OCI-LY3 (cell line): ENCODE measurements around the gene TNFRSF19.

ENCODE experiments used
- H2AFZ ChIP-seq: fragments of 200-600, 300-600 bp; shearing (Covaris generic); 2 replicates; pipeline ENCODE4 v1.6.0; 2014; ENCODE audit warnings: antibody characterized with exemption, low read depth, low read length
- H3K27ac ChIP-seq: fragments of 200-600, 300-600 bp; sonication (generic); 2 replicates; pipeline ENCODE4 v1.5.1; 2014; ENCODE audit warnings: mild to moderate bottlenecking, low read length, moderate library complexity, mixed read lengths
- H3K27me3 ChIP-seq: fragments of 200-600, 300-600 bp; sonication (generic); 2 replicates; pipeline ENCODE4 v1.6.1; 2014; ENCODE audit warnings: low read depth, low read length, mixed read lengths
- H3K36me3 ChIP-seq: fragments of 200-600, 300-600 bp; sonication (generic); replicated peaks from 2 replicates; pipeline ENCODE3; 2014; ENCODE audit warnings: low read depth, low read length, mixed read lengths
- H3K4me1 ChIP-seq: fragments of 300-600, 200-600 bp; sonication (generic); 2 replicates; pipeline ENCODE4 v1.6.1; 2014; ENCODE audit warnings: low read length, mixed read lengths
- H3K4me2 ChIP-seq: fragments of 200-600, 300-600 bp; sonication (generic); 2 replicates; pipeline ENCODE4 v1.6.1; 2014; ENCODE audit warnings: low read length, mixed read lengths
- H3K4me3 ChIP-seq: fragments of 300-600, 200-600 bp; sonication (generic); 2 replicates; pipeline ENCODE4 v1.5.1; 2014; ENCODE audit warnings: antibody characterized with exemption, mild to moderate bottlenecking, low read length, moderate library complexity
- H3K79me2 ChIP-seq: fragments of 300-600, 200-600 bp; shearing (Covaris generic); 2 replicates; pipeline ENCODE4 v1.6.1; 2014; ENCODE audit warnings: mild to moderate bottlenecking, low read length, mixed read lengths
- H3K9ac ChIP-seq: fragments of 300-600, 200-600 bp; shearing (Covaris generic); 2 replicates; pipeline ENCODE4 v1.6.0; 2014; ENCODE audit warnings: mild to moderate bottlenecking, low read length, moderate library complexity
- H3K9me3 ChIP-seq: fragments of 200-600, 300-600 bp; shearing (Covaris generic); 2 replicates; pipeline ENCODE4 v1.6.1; 2014; ENCODE audit warnings: low read length, mixed read lengths; ENCODE audit not compliant: insufficient read depth
- H4K20me1 ChIP-seq: fragments of 200-600, 300-600 bp; sonication (generic); 2 replicates; pipeline ENCODE4 v1.6.1; 2016; ENCODE audit warnings: low read length, mixed read lengths; ENCODE audit not compliant: insufficient read depth
- EZH2phosphoT487 ChIP-seq: fragments of 200-600 bp; shearing (Covaris generic); IDR thresholded peaks from 2 replicates; pipeline ENCODE4 v1.6.1; 2018; ENCODE audit warnings: antibody characterized with exemption, mixed run types, low read depth
- TF ChIP-seq, protein P1 (sequence below): fragments of 200-600, 300-600 bp; sonication (generic); IDR thresholded peaks from 2 replicates; pipeline ENCODE4 v1.5.1; 2014; ENCODE audit warnings: antibody characterized with exemption, low read length, low read depth

Gene TNFRSF19

DNA sequence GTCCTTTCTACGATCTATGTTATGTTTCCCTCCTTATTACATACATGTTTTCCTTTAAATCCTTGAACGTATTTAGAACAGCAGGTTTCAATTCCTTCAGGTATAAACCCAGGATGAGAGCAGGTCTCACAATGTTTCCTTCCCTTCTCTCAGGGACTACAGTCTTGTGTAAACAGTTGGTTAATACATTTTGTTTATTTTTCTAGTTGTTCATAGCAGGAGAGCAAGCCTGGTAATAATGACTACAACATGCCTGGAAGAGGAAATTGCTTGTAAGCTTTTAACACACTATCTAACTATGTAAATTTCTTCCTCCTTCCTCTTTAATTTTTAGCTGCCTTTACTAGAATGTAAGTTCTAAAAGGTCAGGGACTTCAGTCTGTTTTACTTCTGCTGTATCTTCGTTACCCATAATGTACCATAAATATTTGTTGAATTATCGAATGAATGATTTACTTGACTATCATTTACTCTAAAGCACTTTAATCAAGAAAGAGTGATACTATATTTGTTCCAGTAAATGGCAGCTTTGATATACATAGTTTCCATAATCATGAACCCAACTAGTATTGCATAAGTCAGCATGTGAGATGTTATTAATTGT lies 28.9 kb upstream of the TNFRSF19 start:
- H3K36me3 ChIP-seq: no peaks in the 10 kb centered on the region
- H3K79me2 ChIP-seq: no peaks in the 10 kb centered on the region
- H3K27me3 ChIP-seq: peaks cover 11% of the 10 kb centered on the region
- H3K4me2 ChIP-seq: no peak overlapping the region
- H3K4me3 ChIP-seq: no peak overlapping the region
- H3K9me3 ChIP-seq: no peaks in the 10 kb centered on the region
- H3K9ac ChIP-seq: no peak overlapping the region
- TF ChIP-seq EZH2phosphoT487: no peak
- TF ChIP-seq, protein P1, sequence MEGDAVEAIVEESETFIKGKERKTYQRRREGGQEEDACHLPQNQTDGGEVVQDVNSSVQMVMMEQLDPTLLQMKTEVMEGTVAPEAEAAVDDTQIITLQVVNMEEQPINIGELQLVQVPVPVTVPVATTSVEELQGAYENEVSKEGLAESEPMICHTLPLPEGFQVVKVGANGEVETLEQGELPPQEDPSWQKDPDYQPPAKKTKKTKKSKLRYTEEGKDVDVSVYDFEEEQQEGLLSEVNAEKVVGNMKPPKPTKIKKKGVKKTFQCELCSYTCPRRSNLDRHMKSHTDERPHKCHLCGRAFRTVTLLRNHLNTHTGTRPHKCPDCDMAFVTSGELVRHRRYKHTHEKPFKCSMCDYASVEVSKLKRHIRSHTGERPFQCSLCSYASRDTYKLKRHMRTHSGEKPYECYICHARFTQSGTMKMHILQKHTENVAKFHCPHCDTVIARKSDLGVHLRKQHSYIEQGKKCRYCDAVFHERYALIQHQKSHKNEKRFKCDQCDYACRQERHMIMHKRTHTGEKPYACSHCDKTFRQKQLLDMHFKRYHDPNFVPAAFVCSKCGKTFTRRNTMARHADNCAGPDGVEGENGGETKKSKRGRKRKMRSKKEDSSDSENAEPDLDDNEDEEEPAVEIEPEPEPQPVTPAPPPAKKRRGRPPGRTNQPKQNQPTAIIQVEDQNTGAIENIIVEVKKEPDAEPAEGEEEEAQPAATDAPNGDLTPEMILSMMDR: no peak
- H3K4me1 ChIP-seq: no peaks in the 10 kb centered on the region
- no peaks in the 10 kb centered on the region for H4K20me1 ChIP-seq
- H3K27ac ChIP-seq: no peak overlapping the region
- H2AFZ ChIP-seq: no peak overlapping the region

DNA sequence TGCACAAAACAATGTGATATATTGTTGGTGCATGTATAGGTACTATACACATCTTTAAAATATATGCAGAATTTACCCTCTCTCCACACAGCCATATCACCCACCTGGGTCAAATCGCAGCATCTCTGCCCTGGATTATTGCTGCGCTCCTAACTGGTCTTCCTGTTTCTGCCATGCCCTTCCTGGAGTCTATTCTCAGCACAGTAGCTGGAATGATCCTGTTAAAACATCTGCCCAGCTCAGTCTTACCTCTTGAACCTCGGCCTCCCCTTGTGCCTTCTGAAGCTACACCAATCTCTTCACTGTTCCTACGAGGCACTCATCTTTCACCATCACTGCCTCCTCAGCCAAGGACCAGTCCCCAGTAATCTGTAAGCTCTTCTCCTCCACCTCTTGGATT lies 25.5 kb upstream of the TNFRSF19 start:
- H3K36me3 ChIP-seq: no peaks in the 10 kb centered on the region
- H2AFZ ChIP-seq: no peak overlapping the region
- H3K4me2 ChIP-seq: no peak overlapping the region
- no peaks in the 10 kb centered on the region for H3K4me1 ChIP-seq
- no peak overlapping the region for H3K4me3 ChIP-seq
- no peaks in the 10 kb centered on the region for H3K79me2 ChIP-seq
- no peaks in the 10 kb centered on the region for H4K20me1 ChIP-seq
- TF ChIP-seq EZH2phosphoT487: no peak
- TF ChIP-seq, protein P1: no peak
- peaks cover 5% of the 10 kb centered on the region; the same call in 1 of the 2 replicates for H3K27me3 ChIP-seq
- H3K27ac ChIP-seq: no peak overlapping the region
- H3K9me3 ChIP-seq: no peaks in the 10 kb centered on the region
- H3K9ac ChIP-seq: no peak overlapping the region

DNA sequence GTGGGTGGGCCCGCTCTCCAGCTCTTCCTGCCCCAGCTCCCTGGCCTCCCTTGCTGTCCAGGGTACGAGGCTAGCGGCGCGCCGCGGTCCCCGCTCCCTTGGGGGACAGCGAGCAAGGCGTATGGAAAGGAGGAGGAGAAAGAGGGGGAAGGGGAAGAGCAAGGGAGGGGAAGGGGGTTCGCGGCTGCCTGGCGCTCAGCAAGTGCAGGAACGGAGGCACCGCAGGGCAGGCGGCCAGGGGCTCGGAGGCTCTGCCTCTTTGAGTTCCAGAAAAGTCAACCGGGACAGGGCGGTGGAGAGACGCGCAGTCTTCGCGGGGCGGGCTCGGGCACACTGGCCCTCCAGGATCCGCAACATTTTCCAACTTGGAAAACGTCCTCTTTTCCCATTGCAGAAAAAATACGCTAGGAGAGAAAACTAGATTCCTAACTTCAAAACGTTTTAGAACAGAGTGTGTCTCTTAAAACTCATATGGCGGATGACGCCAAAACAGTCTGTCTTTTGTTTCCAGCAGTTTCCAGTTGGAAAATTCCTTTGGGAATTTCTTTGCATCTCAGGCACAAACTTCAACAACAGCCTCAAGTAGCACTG lies 23.1 kb upstream of the TNFRSF19 start:
- H2AFZ ChIP-seq: no peak overlapping the region
- no peaks in the 10 kb centered on the region for H3K9me3 ChIP-seq
- no peak overlapping the region for H3K27ac ChIP-seq
- H3K27me3 ChIP-seq: peaks cover 5% of the 10 kb centered on the region; the same call in 1 of the 2 replicates
- no peaks in the 10 kb centered on the region for H3K36me3 ChIP-seq
- H3K4me2 ChIP-seq: no peak overlapping the region
- H3K79me2 ChIP-seq: no peaks in the 10 kb centered on the region
- H4K20me1 ChIP-seq: no peaks in the 10 kb centered on the region
- no peaks in the 10 kb centered on the region for H3K4me1 ChIP-seq
- no peak overlapping the region for H3K4me3 ChIP-seq
- no peak overlapping the region for H3K9ac ChIP-seq
- TF ChIP-seq EZH2phosphoT487: no peak
- TF ChIP-seq, protein P1: no peak

DNA sequence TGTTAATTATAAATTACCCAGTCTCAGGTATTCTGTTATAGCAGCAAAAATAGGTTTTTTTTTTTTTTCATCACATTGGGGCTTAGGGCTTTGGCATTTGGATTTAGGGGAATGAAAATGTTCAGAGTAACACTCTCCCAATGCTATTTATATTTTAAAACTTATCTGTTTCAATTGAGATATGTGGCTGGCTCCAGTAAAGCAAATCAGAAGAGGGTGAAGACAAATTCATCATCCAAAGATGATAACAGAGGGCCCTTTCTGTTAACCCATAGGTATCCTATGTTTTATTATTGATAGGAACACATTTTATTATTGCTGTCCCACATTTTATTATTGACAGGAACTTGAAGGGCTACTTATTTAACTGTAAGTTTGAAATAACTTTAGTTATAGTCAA lies 20.5 kb upstream of the TNFRSF19 start:
- H4K20me1 ChIP-seq: no peaks in the 10 kb centered on the region
- TF ChIP-seq, protein P1: no peak
- no peak for TF ChIP-seq EZH2phosphoT487
- no peaks in the 10 kb centered on the region for H3K79me2 ChIP-seq
- H3K27ac ChIP-seq: no peak overlapping the region
- H3K9ac ChIP-seq: no peak overlapping the region
- H3K36me3 ChIP-seq: no peaks in the 10 kb centered on the region
- no peaks in the 10 kb centered on the region for H3K4me1 ChIP-seq
- H3K4me2 ChIP-seq: no peak overlapping the region
- H3K9me3 ChIP-seq: no peaks in the 10 kb centered on the region
- H3K4me3 ChIP-seq: no peak overlapping the region
- H2AFZ ChIP-seq: no peak overlapping the region
- peaks cover under 1% of the 10 kb centered on the region; the same call in 1 of the 2 replicates for H3K27me3 ChIP-seq
